Mucosa of gallbladder (tissue), 1 donor: ENCODE data around the gene LPP. TPM values are rescaled to one million over a fixed set of nuclear protein-coding genes. Genes with fewer than 3 reads are reported as not detected.

ENCODE experiments used
- DNase-seq: peaks from one replicate; pipeline ENCODE4 v3.0.0-alpha.2; 2020; ENCODE audit warnings: low spot score
- total RNA-seq: library from RNA; stranded (reverse); gene quantifications from one replicate; pipeline ENCODE4 v1.2.1, GENCODE V29; 2021
- donor health status: DM: no; HTN: no; CAD: no.

LPP gene
- total RNA-seq, 1 donor from 2014 or later, result 478 TPM

DNA sequence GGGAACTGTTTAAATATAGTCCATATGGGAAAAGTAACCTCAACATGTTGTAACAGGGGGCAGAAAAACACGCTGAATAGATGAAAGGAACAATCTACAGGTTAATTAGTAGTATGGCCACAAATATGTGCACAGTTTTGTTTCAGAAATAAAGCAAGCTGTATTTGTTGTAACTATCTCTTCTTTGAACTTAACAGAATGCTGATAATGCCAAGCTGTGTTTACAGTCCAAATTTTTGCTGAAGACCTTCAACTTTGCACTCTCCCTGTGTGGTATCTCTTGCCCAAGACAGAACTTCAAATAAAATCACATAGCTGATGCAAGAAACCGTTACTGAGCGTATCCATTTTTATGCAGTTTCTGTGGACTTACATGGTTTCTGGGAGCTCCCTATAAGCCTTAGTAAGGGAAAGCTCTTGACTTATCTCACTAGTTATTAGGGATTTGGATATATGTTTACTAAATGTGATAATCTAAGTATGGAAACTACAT is 592.4 kb downstream of the LPP start:
- no peak for DNase-seq

DNA sequence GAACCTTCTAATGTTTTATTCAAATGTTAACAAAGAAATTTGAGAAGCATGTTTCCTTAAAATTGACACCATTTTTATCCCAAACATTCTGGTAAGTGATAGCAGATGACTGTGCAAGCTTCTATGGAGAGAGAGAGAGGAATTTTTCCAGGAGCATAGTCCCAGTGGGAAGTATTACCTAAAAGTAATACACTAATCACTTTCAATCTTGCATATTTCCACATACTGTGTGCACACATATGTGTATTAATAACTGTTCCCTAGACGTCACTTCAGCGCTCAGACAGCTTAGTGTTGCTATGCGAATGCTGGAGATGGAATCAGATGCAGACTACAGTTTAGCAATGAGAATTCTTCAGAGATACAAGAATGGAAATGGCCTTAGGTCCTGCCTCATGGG is 593.5 kb downstream of the LPP start:
- no peak for DNase-seq

GRCh38 chr3:188749010-188749617 is 595.2 kb downstream of the LPP start:
- DNase-seq, result no peak

DNA sequence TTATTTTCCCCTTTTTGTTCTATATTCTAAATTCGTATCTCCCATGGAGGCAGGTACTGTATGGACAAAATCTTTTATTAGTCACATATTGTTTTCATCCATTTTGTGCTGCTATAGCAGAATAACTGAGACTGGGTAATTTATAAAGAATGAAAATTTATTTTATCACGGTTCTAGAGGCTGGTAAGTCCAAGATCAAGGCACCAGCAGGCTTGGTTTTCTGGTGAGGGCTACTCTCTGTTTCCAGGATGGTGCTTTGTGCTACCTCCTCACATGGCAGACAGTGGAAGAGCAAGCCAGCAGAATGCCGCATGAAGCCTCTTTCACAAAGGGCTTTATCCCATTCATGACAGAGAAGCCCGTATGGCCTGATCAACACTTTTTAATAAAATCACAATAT is 595.9 kb downstream of the LPP start:
- DNase-seq, result no peak

GRCh38 chr3:188750617-188751016 is 596.7 kb downstream of the LPP start:
- DNase-seq, result no peak

DNA sequence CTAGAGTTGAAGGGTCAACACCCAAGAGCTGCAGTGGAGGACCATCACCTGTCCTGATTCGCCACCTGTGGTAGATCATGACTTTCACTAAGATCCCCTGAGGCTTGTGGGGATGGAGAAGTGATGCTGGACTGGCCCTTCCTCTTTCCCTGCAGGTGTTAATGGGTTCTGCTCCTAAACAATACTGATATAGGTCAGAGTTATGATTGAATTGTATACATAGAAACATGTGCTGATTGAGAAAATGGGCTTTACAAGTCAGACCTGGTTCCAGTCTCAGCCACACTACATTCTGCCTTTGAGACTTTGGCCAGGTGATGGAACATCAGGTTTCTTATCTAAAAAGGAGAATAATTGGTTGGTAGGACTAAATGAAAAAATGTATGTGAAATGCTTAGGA is 598.9 kb downstream of the LPP start:
- DNase-seq, result no peak

GRCh38 chr3:188754267-188754666 is 600.3 kb downstream of the LPP start:
- no peak for DNase-seq

DNA sequence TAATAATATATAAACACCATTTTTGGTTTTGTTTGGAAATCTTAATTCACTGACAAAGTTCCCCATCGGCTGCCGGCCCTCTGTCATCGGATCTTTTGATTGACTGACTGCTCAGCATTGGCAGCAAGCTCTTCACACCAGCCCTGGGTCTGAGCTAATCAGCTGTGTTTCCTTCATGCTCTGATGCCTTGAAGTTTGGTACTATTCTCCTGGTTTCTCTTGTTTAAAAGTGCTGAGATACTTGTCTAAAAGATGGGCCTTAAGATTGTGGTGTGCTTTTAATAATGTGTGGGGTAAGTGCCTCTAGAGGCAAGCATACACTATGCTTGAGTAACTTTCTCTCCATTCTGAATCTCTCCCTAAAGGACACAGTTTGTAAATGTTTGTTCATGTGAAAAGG is 602.3 kb downstream of the LPP start:
- no peak for DNase-seq

- no peak for DNase-seq
These were observed 605.5 kb downstream of the LPP start for GRCh38 chr3:188759336-188760005.

DNA sequence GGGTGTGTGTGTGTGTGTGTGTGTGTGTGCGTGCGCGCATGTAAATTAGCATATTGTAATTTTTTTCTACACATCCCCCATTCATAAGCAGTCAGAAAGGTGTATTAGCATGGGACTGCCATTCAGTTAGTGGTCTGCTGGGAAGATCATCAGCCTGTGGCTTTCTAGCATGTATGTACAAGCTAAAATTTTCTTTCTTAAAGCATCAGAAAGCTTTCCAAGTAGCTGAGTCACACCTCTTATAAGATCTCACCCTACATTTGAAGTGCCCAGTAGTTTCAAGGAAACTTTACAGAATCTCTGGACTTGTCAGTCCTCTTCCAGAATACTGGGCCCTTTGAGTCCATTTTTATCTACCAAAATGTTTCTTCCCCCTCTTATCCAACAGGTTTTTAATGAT is 606.5 kb downstream of the LPP start:
- DNase-seq, result no peak

DNA sequence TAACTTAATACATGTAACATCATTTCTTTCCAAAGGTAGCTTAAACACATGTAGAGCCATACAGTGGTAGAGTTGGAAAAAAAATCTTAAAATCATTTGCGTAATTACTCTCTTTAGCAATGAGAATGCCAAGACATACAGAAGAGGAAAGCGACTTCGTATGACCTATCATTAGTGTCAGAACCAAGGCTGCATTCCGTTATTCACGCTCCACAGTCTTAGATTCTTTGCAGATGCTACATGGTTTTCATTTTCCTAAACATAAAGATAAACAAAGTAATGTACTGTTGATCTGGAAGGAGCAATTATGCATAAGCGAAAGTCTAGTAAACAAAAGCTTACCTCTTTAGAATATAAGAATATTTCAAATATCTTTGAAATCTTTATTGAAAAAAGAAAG is 607.5 kb downstream of the LPP start:
- DNase-seq, result no peak

GRCh38 chr3:188761964-188762363 is 608.0 kb downstream of the LPP start:
- no peak for DNase-seq

- no peak for DNase-seq
These were observed 610.7 kb downstream of the LPP start for GRCh38 chr3:188764609-188765008.

GRCh38 chr3:188769831-188770230 is 615.9 kb downstream of the LPP start:
- no peak for DNase-seq

- peak; percentile 33 for DNase-seq
These were observed 618.9 kb downstream of the LPP start for GRCh38 chr3:188772886-188773285.

DNA sequence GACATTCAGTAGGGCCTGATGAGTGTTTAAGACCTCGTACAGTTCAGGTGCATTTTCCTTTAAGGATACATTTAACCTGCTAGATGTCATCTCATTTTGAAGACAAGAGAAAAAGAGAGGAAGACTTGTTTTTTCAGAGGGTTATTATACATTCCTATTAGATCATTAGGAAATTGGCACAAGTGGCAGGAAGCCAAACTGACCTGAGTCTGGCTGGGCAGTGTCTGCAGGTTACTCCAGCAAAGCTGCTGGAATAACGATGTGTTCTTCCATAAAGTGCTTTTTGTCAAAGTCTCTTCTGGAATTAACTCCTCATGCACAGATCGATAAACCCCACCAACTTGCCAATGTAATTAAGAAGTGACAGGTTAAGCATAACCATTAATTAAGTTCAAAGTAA is 621.5 kb downstream of the LPP start:
- no peak for DNase-seq

- no peak for DNase-seq
These were observed 622.5 kb downstream of the LPP start for GRCh38 chr3:188776447-188776846.

GRCh38 chr3:188778091-188778852 is 624.3 kb downstream of the LPP start:
- DNase-seq, result no peak

GRCh38 chr3:188779281-188779980 is 625.5 kb downstream of the LPP start:
- DNase-seq, result no peak

DNA sequence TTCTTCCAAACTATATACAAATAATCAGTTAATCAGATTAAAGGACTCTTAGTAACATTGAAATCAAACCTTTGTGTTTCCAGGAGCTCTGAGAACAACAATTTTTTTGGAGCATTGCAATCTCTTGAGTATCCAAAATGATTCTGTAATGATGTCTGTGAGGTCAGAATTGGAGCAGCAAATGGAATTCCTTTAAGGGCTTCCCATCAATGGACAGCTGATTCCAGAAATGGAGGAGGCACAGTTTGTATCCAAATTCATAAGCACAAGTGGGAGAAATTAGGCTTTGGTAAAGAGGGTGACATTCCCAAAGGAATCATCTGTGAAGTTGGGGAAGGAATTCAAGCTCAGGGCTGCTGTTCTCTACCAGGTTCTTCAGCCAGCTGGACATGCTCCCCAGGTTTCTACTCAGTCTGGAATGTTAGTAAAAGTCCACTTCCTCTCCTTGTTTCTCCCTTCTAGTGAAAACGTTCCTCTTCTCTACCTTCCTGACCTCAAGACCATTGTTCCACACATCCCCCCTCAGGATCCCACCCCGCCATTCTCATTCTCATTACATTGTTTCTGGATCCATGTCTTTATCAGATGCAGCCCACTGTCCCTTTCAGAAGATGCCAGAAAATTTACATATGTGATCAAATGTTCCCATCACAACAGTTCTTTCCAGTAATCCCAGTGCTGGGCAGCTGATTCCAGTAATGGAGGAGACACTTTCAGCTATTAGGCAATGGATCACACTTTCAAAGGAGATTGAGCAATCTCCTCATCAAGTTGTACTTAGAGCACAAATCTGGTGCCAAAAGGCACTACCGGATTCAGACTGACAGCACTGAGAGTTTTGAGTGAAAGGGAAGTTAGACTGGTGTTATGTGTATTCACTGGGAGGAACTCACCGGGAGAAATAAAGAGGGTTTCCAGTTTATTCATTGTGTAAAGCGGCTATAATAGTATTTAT is 626.5 kb downstream of the LPP start:
- DNase-seq, result no peak

GRCh38 chr3:188782613-188783124 is 628.7 kb downstream of the LPP start:
- no peak for DNase-seq
